DMS114 treated with DMSO at 0.1 percent for 48 hours (cell line): ENCODE measurements around the gene NMNAT3.
"Not testable (repeated sequence)": the region's sequence is repeated elsewhere in the genome, so short reads cannot be mapped to it uniquely, and the experiment has no call there.

ENCODE experiments used
- DNase-seq: peaks from one replicate; lab custom pipeline; 2025; ENCODE audit not compliant: unreplicated experiment; lab: John Stamatoyannopoulos, UW

Gene NMNAT3

GRCh38 chr3:139586420-139587017 is 91.3 kb downstream of the NMNAT3 start:
- no peak for DNase-seq

- no peak for DNase-seq
Measured at GRCh38 chr3:139585820-139586219, 92.0 kb downstream of the NMNAT3 start.

GRCh38 chr3:139583651-139584050 is 94.1 kb downstream of the NMNAT3 start:
- not testable (repeated sequence) for DNase-seq

GRCh38 chr3:139578783-139579182 is 99.0 kb downstream of the NMNAT3 start:
- no peak for DNase-seq

GRCh38 chr3:139577909-139578308 is 99.9 kb downstream of the NMNAT3 start:
- DNase-seq, result no peak

GRCh38 chr3:139577346-139577745 is 100.4 kb downstream of the NMNAT3 start:
- DNase-seq, result no peak

- no peak for DNase-seq
Measured at GRCh38 chr3:139574026-139574947, 103.5 kb downstream of the NMNAT3 start.

- DNase-seq, result no peak
Measured at GRCh38 chr3:139572847-139573672, 104.7 kb downstream of the NMNAT3 start.

GRCh38 chr3:139571711-139572110 is 106.1 kb downstream of the NMNAT3 start:
- no peak for DNase-seq

GRCh38 chr3:139564294-139564861 is 113.4 kb downstream of the NMNAT3 start:
- DNase-seq, result no peak

- DNase-seq, result peak; percentile 26
Measured at GRCh38 chr3:139561959-139562676, 115.7 kb downstream of the NMNAT3 start.

GRCh38 chr3:139561255-139561817 is 116.4 kb downstream of the NMNAT3 start:
- DNase-seq, result no peak

- DNase-seq, result no peak
Measured at GRCh38 chr3:139560411-139560810, 117.4 kb downstream of the NMNAT3 start.

GRCh38 chr3:139559541-139559940 is 118.2 kb downstream of the NMNAT3 start:
- no peak for DNase-seq

GRCh38 chr3:139558351-139559266 is 119.2 kb downstream of the NMNAT3 start:
- DNase-seq, result no peak

GRCh38 chr3:139557041-139557440 is 120.7 kb downstream of the NMNAT3 start:
- DNase-seq, result no peak

GRCh38 chr3:139555249-139555648 is 122.5 kb downstream of the NMNAT3 start:
- no peak for DNase-seq

- no peak for DNase-seq
Measured at GRCh38 chr3:139554628-139555027, 123.1 kb downstream of the NMNAT3 start.
